ENCODE data around the gene TP53RK. TPM values are rescaled to one million over a fixed set of nuclear protein-coding genes. Genes with fewer than 3 reads are reported as not detected.

The TP53RK gene
- total and polyA plus RNA-seq, 2 of the 4 experiments (the other 2 are of a cell fraction), result 8.7 to 10.6 TPM

- H3K36me3 ChIP-seq (ENCODE audit: control insufficient read depth, insufficient read depth, low read length), result peaks cover 9% of the 10 kb centered on the region
- peaks cover 10% of the 10 kb centered on the region; the same call in 1 of the 2 replicates for H3K9me1 ChIP-seq (ENCODE audit: insufficient read depth, low read length)
- WGBS, 2 experiments (ENCODE audit: extremely low coverage in 2 of 2, insufficient read length in 1 of 2), result 7% methylated on average over 8 of the region's 8 CpGs; no CpG with 5 or more reads in 1 of the 2 experiments
- peak overlapping the region; percentile 11 for H2BK5ac ChIP-seq (ENCODE audit: low read depth, low read length, poor library complexity, severe bottlenecking)
- peak overlapping the region; percentile 55; the same call in 1 of the 2 replicates for H3K27ac ChIP-seq (ENCODE audit: insufficient read depth, low read length)
- H3K9ac ChIP-seq (ENCODE audit: low read depth, low read length), result peak overlapping the region; percentile 39
- peak overlapping the region; percentile 71 for H3K4me3 ChIP-seq (ENCODE audit: insufficient read depth, low read depth, low read length)
- peak overlapping the region; percentile 64 for H3K4ac ChIP-seq (ENCODE audit: low read depth, low read length)
- peak; percentile 33 for ATAC-seq (ENCODE audit: low read depth)
- H4K5ac ChIP-seq (ENCODE audit: low read depth, low read length), result peak overlapping the region; percentile 54
- peak overlapping the region; percentile 59 for H3K23ac ChIP-seq (ENCODE audit: low read depth, low read length)
- no peaks in the 10 kb centered on the region for H3K27me3 ChIP-seq (ENCODE audit: control insufficient read depth, insufficient read depth, low read length)
- dilution Hi-C loops (cut with HindIII; ENCODE audit: low sequenced_read_pairs, unreplicated experiment) (no loop called here), intact Hi-C loops (cut with micrococcal nuclease) (loop anchor here (5.0 kb wide), 1 partner anchor 126 kb away; no protein-coding TSS in a partner anchor), in situ Hi-C loops (cut with MboI; ENCODE audit: low sequenced_read_pairs) (loop anchor here (5.0 kb wide), 1 partner anchor 161 kb away; no protein-coding TSS in a partner anchor)
- no peak overlapping the region for H2BK15ac ChIP-seq (ENCODE audit: low read depth, low read length)
- no peak for DNase-seq
- H3K4me1 ChIP-seq (ENCODE audit: control insufficient read depth, insufficient read depth, low read length), result peaks cover 13% of the 10 kb centered on the region
- H3K4me2 ChIP-seq (ENCODE audit: low read depth, low read length), result peak overlapping the region; percentile 92
- H3K18ac ChIP-seq (ENCODE audit: low read depth, low read length), result peak overlapping the region; percentile 11; the same call in 1 of the 2 replicates
- peak overlapping the region; percentile 62 to 97; a peak in 2 of 4 replicates for H4K8ac ChIP-seq (ENCODE audit: low read depth in 2 of 2, low read length in 2 of 2)
- ChIA-PET POLR2A (ENCODE audit: unreplicated experiment) (no interaction called here), CTCF (no interaction called here)
- H2AFZ ChIP-seq (replicated peaks; ENCODE audit: low read length, poor library complexity), result peak overlapping the region; percentile 82
- H4K20me1 ChIP-seq (ENCODE audit: insufficient read depth, low read length), result peaks cover 17% of the 10 kb centered on the region; the same call in 1 of the 2 replicates
- no TSS peak for BruUV-seq (replicated peaks)
- peak overlapping the region; percentile 50 for H2AK9ac ChIP-seq (replicated peaks; ENCODE audit: low read depth, low read length, poor library complexity)
- no peak overlapping the region; the same call in 1 of the 2 replicates for H2AK5ac ChIP-seq (ENCODE audit: low read depth, low read length)
- no peaks in the 10 kb centered on the region for H3K9me3 ChIP-seq (ENCODE audit: control insufficient read depth, insufficient read depth, low read length)
- TF ChIP-seq RFX5 (IDR thresholded peaks at IDR 0.05; ENCODE audit: low read depth, low read length) (no peak), RCOR1 (IDR thresholded peaks at IDR 0.05; ENCODE audit: insufficient replicate concordance, low read length) (no peak), BHLHE40 (IDR thresholded peaks at IDR 0.05; ENCODE audit: low read depth, low read length) (no peak), CEBPB (IDR thresholded peaks at IDR 0.05; ENCODE audit: low read depth, low read length) (no peak), USF2 (IDR thresholded peaks at IDR 0.05; ENCODE audit: low read depth, low read length) (no peak), CTCF (conservative IDR thresholded peaks at IDR 0.05; ENCODE audit: low read depth, low read length) (no peak), MAZ (IDR thresholded peaks at IDR 0.05; ENCODE audit: borderline replicate concordance, low read depth, low read length) (no peak), RAD21 (IDR thresholded peaks at IDR 0.05; ENCODE audit: low read length) (no peak), SMC3 (IDR thresholded peaks at IDR 0.05; ENCODE audit: low read depth, low read length) (no peak), CHD1 (IDR thresholded peaks at IDR 0.05; ENCODE audit: low read depth, low read length) (no peak), MXI1 (IDR thresholded peaks at IDR 0.05; ENCODE audit: borderline replicate concordance, low read depth, low read length) (no peak), ELK1 (IDR thresholded peaks at IDR 0.05; ENCODE audit: borderline replicate concordance, low read depth, low read length) (no peak), NFE2L2 (IDR thresholded peaks at IDR 0.05; ENCODE audit: low read depth, low read length) (no peak), MAFK (IDR thresholded peaks at IDR 0.05; ENCODE audit: low read depth, low read length) (no peak), POLR2A (IDR thresholded peaks at IDR 0.05; ENCODE audit: low read depth, low read length) (no peak), FOS (IDR thresholded peaks at IDR 0.05; ENCODE audit: low read depth, low read length) (no peak)
- no peak overlapping the region for H2BK20ac ChIP-seq (ENCODE audit: low read depth, low read length)
- 0 out of 2 replicates have a peak overlapping the region, but pooled peaks have one; percentile 12 for H3K56ac ChIP-seq (ENCODE audit: extremely low read depth, insufficient read depth, low read length)
- peak overlapping the region; percentile 50 for H3K14ac ChIP-seq (replicated peaks; ENCODE audit: low read depth, low read length)
- peaks cover 30 to 84% of the 10 kb centered on the region in 2 experiments for H3K79me1 ChIP-seq (ENCODE audit: low read depth in 1 of 2, low read length in 2 of 2)
- H2BK120ac ChIP-seq (ENCODE audit: low read depth, low read length), result no peak overlapping the region
- H4K91ac ChIP-seq (ENCODE audit: insufficient read depth, low read depth, low read length), result peak overlapping the region; percentile 8; the same call in 1 of the 2 replicates
Measured at GRCh38 chr20:46683668-46683938, 5.6 kb downstream of the TP53RK start.

Data from IMR-90 (cell line).